Stimulated activated naive CD4-positive, alpha-beta T cell (primary cell): ENCODE measurements around the gene SFRP4.
"Not testable (repeated sequence)": the region's sequence is repeated elsewhere in the genome, so short reads cannot be mapped to it uniquely, and the experiment has no call there.

ENCODE experiments used
- DNase-seq, 6 experiments: peaks; one replicate each; lab custom pipeline; 2025; lab: John Stamatoyannopoulos, UW

The SFRP4 gene

GRCh38 chr7:37916673-37917660 lies at the start of gene SFRP4:
SFRP4 (minus strand) TSS chr7:37916817; CDS start chr7:37916537, 280 bp downstream.
- DNase-seq: no peak

- no peak for DNase-seq
These were observed 47.6 kb upstream of the SFRP4 start for GRCh38 chr7:37964196-37964595.

GRCh38 chr7:37961251-37961650 lies 44.6 kb upstream of the SFRP4 start:
- DNase-seq: no peak

- no peak for DNase-seq
These were observed 43.9 kb upstream of the SFRP4 start for GRCh38 chr7:37960483-37960882.

GRCh38 chr7:37957221-37957970 lies 40.8 kb upstream of the SFRP4 start:
- DNase-seq: no peak

- no peak for DNase-seq
These were observed 40.2 kb upstream of the SFRP4 start for GRCh38 chr7:37956791-37957190.

DNA sequence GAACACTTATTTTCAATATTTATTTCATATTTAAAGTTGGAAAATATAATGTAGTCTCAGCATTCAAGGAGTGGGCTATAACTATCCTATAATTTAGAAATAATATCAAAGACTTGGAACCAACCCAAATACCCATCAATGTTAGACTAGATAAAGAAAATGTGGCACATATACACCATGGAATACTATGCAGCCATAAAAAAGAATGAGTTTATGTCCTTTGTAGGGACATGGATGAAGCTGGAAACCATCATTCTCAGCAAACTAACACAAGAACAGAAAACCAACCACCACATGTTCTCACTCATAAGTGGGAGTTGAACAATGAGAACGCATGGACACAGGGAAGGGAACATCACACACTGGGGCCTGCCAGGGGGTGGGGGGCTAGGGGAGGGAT lies 37.6 kb upstream of the SFRP4 start:
- not testable (repeated sequence) for DNase-seq

DNA sequence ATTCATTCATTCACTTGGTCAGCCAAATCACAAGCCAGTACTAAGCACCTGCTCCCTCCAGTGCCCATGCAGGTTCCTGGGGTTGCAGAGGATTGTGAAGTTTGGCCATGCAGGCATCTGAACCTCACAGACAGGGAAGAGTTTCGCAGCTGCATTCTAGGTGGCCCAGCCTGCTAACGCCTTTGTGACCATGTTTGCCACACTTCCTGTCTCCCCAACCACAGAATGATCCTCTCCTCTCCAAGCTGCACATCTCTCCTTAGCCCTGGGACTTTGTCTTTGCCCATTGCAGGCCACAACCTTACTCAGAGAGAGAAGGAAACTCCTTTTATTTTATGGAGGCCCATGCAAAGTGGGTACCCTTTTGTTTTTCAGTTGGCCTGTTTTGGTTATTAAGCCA lies 35.6 kb upstream of the SFRP4 start:
- no peak for DNase-seq

- DNase-seq: no peak
These were observed 31.3 kb upstream of the SFRP4 start for GRCh38 chr7:37947941-37948210.

GRCh38 chr7:37947138-37947940 lies 30.7 kb upstream of the SFRP4 start:
- DNase-seq: no peak

DNA sequence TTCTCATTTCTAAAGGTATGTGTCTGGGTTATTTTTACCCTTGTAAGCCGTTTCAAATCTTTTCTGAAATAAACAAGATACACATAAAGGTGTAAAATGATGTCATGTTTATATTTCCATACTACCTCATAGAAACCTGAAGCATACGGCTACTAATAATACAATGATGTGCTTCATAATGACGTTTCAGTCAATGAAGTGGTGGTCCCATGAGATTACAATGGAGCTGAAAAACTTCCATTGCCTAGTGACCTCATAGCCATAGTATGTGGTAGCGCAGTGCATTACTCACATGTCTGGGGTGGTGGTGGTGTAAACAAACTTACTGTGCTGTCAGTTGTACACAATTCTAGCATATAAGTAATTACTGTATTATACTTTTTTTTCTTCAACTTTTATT lies 28.7 kb upstream of the SFRP4 start:
- no peak for DNase-seq

- no peak for DNase-seq
These were observed 28.1 kb upstream of the SFRP4 start for GRCh38 chr7:37944737-37945054.

GRCh38 chr7:37943905-37944736 lies 27.5 kb upstream of the SFRP4 start:
- no peak for DNase-seq

DNA sequence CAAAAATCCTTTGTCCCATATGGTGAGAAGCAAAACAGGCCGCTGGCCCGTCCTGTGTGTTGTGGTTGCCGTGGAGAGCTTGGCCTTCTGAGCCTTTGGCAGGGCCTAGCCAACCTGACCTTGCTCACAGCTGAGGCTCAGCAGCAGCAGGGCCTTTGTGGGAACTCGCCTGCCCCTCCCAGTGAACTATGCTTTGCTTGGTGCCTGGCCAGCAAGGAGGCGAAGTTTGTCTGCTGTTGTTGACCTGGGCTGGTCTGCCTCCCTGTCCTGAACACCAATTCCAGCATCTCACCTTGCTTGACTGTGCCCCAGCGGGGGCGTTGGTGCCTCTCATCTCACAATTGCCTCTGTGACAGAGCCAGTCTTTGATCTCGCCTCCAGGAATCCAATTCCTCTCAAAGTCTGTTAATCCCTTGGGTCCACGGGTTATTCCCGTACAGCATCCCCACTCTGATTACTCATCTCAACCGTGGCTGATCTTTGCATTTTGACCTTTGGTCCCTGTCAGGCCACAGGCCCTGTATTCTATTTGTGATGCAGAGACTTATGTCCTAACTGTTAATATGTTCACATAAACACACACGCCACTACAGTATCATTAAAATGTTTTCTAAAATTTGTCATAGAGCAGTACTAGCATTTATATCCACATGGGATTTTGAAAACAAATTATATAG lies 26.5 kb upstream of the SFRP4 start:
- DNase-seq: no peak

GRCh38 chr7:37933018-37933566 lies 16.5 kb upstream of the SFRP4 start:
- no peak for DNase-seq

DNA sequence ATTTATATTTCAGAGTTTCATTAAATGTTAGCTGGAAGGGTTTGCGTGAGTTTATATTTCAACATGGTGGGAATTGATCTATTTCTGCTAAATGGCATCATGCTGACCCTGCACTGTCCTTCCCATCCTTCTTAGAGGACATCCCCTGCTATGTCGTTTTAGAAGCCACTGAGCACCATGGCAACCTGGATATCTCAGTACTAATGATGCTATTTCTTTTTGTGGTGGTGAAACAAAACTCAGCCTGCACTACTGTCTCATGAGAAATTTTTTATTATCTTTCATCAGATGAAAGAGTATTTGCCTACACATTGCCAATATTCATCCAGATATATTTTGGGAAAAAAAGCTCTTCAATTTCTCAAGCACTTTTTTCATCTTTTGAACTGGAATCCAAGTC lies 15.9 kb upstream of the SFRP4 start:
- no peak for DNase-seq

DNA sequence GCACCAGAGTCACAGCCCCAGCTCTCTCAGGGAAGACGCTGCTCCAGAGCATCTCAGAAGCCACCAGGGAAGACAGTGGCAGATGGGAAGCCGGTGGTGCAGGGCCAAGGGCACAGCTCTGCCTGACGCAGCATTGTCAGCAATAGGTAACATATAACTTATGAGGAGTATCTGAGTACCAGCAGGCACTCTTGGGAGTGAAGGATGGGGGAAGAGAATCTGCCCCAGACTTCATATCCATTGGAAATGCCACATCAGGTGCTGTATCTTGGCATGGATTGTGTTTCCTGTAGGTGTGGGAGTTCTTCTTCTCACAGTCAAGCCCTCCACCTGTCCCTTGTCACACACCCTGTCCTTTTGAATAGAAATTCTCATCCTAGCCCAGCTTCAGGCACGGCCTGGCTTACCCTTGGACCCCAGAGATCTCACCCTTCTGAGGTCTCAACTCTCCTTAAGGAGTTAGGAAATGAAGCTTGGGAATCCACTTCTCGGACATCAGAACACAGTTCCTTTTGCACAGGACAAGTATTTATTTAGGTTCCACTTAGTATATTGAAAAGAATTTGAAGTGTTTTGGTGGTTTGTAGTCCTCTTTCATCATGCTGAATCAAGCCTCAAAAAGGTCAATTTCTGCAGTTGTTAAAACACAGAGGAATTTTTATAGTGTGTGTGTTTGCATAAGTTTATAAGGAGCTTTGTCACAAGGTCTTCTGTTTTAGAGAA lies 13.8 kb upstream of the SFRP4 start:
- no peak for DNase-seq

DNA sequence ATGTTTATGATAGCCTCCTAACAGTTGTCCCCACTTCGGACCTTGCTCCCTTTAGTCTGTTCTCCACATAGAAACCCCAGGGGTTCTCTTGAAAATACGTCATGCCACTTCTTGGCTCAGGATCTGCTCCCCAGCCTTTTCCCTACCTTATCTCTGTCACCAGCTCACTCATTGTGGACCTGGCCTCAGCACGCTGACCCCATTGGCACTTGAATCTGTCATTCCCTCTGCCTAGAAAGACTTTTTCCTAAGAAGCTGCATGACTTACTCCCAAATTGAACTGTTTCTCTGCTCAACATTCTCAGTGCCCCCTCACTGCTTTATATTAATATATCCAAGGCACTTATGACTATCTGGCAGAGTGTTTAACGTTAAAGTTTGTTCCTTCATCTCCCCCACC lies 12.3 kb upstream of the SFRP4 start:
- DNase-seq: no peak

GRCh38 chr7:37927773-37928444 lies 11.3 kb upstream of the SFRP4 start:
- no peak for DNase-seq

GRCh38 chr7:37925620-37926019 lies 9.0 kb upstream of the SFRP4 start:
- DNase-seq: no peak
